ENCODE measurements around the gene TBCE. TPM values are rescaled to one million over a fixed set of nuclear protein-coding genes. Genes with fewer than 3 reads are reported as not detected.

The TBCE gene
- total and polyA plus RNA-seq, 9 of the 15 experiments (the other 6 are each of a cell fraction or from before 2014, with no cell fraction given), result 52.6 to 92.1 (median 82.1) TPM

GRCh38 chr1:235329139-235329902 lies 37.9 kb upstream of the TBCE start (continued):
- no peak for TF ChIP-seq PCBP1 (IDR thresholded peaks at IDR 0.05; ENCODE audit: low read depth, low read length, poor library complexity, severe bottlenecking)
- TF ChIP-seq SMC3 (conservative IDR thresholded peaks at IDR 0.05; ENCODE audit: insufficient read depth, low read depth, low read length), result 0 out of 2 replicates have a peak, but pooled peaks have one; percentile 16
- peak; percentile 62 for TF ChIP-seq RBBP5 (IDR thresholded peaks at IDR 0.05; ENCODE audit: borderline replicate concordance, insufficient read depth, low read length, poor library complexity, severe bottlenecking)
- TF ChIP-seq NKRF (IDR thresholded peaks at IDR 0.05; ENCODE audit: borderline replicate concordance), result peak; percentile 4; the same call in 1 of the 2 replicates
- peak; percentile 30; the same call in 1 of the 2 replicates for TF ChIP-seq TARDBP (IDR thresholded peaks at IDR 0.05)
- TF ChIP-seq CTBP1 (IDR thresholded peaks at IDR 0.05; ENCODE audit: borderline replicate concordance), result peak; percentile 10; the same call in 1 of the 2 replicates
- peak; percentile 7; the same call in 1 of the 2 replicates for TF ChIP-seq FOXP1 (CRISPR knock-in tag; IDR thresholded peaks at IDR 0.05)
- TF ChIP-seq SRSF9 (IDR thresholded peaks at IDR 0.05; ENCODE audit: borderline replicate concordance, low read depth, low read length), result no peak
- no peak for TF ChIP-seq SAFB (IDR thresholded peaks at IDR 0.05; ENCODE audit: borderline replicate concordance, low read depth, low read length)
- no peak for TF ChIP-seq RBM22 (IDR thresholded peaks at IDR 0.05; ENCODE audit: low read depth, low read length, poor library complexity, severe bottlenecking)
- no peak; the same call in 1 of the 2 replicates for TF ChIP-seq AFF4 (CRISPR knock-in tag; IDR thresholded peaks at IDR 0.05)
- TF ChIP-seq XRCC5 (IDR thresholded peaks at IDR 0.05; ENCODE audit: low read depth, low read length), result peak; percentile 50; the same call in 1 of the 2 replicates
- TF ChIP-seq SMAD4 (CRISPR knock-in tag; conservative IDR thresholded peaks at IDR 0.05), result no peak
- no peak for TF ChIP-seq NFIX (CRISPR knock-in tag; IDR thresholded peaks at IDR 0.05; ENCODE audit: low read depth)
- TF ChIP-seq LEF1 (IDR thresholded peaks at IDR 0.05), result no peak
- TF ChIP-seq MXD1 (CRISPR knock-in tag; IDR thresholded peaks at IDR 0.05; ENCODE audit: borderline replicate concordance, poor library complexity, severe bottlenecking), result peak; percentile 34
- TF ChIP-seq RBM39 (optimal IDR thresholded peaks at IDR 0.05; ENCODE audit: low read depth, low read length), result no peak
- 0 out of 4 replicates have a peak, but pooled peaks of 1 of the 2 experiments have one; percentile 15 for TF ChIP-seq CSDE1 (IDR thresholded peaks at IDR 0.05)
- TF ChIP-seq XRCC4 (IDR thresholded peaks at IDR 0.05; ENCODE audit: extremely low read depth, insufficient read depth, insufficient read length), result no peak
- TF ChIP-seq HMG20B (CRISPR knock-in tag; IDR thresholded peaks at IDR 0.05), result 0 out of 2 replicates have a peak, but pooled peaks have one; percentile 17
- TF ChIP-seq KDM5B (IDR thresholded peaks at IDR 0.05; ENCODE audit: insufficient replicate concordance, low read depth, low read length), result peak; percentile 12
